GM12878 (cell line): ENCODE measurements around the gene COPZ1. TPM values are rescaled to one million over a fixed set of nuclear protein-coding genes. Genes with fewer than 3 reads are reported as not detected.
A peak's percentile ranks its signal among the peaks of the same experiment; 100 is the strongest.

ENCODE experiments used
- BMI1 ChIP-seq: fragments of 450-650 bp; IDR thresholded peaks from 2 replicates; pipeline ENCODE4 v1.6.1; 2016; ENCODE audit warnings: mild to moderate bottlenecking, moderate library complexity, borderline replicate concordance
- CBFB ChIP-seq: IDR thresholded peaks from 2 replicates; pipeline ENCODE4 v1.6.1; 2016; ENCODE audit warnings: antibody characterized with exemption, low read depth
- CEBPB ChIP-seq, 2 experiments: fragments of 150-350 bp in 1 of 2; IDR thresholded peaks; 2 replicates each; pipeline ENCODE4 v1.6.1; 2012 to 2014; ENCODE audit warnings: low read depth in 2 of 2, low read length in 2 of 2, borderline replicate concordance in 1 of 2, inconsistent platforms in 1 of 2
- CHD4 ChIP-seq: fragments of 200-600 bp; sonication (generic); IDR thresholded peaks from 2 replicates; pipeline ENCODE4 v1.6.1; 2016; ENCODE audit warnings: mild to moderate bottlenecking
- CREM ChIP-seq: IDR thresholded peaks from 2 replicates; pipeline ENCODE4 v1.6.1; 2014; ENCODE audit warnings: antibody characterized with exemption, low read depth
- DPF2 ChIP-seq: fragments of 450-650 bp; IDR thresholded peaks from 2 replicates; pipeline ENCODE4 v1.6.1; 2017; ENCODE audit warnings: mild to moderate bottlenecking
- EP300 ChIP-seq, 2 experiments: fragments of 150-350 bp in 1 of 2; IDR thresholded peaks; 2 replicates each; pipeline ENCODE4 v1.6.1; 2011 to 2012; ENCODE audit warnings: low read depth in 2 of 2, low read length in 2 of 2, borderline replicate concordance in 1 of 2, improper control_type of control experiment in 1 of 2, inconsistent platforms in 1 of 2; ENCODE audit not compliant: control insufficient read depth in 1 of 2
- HDAC6 ChIP-seq: fragments of 200-600 bp; sonication (generic); IDR thresholded peaks from one replicate; pipeline ENCODE4 v1.8.0; 2017; ENCODE audit warnings: antibody characterized with exemption; ENCODE audit not compliant: unreplicated experiment
- HDGF ChIP-seq: fragments of 450-650 bp; IDR thresholded peaks from 2 replicates; pipeline ENCODE4 v1.6.1; 2016; ENCODE audit warnings: antibody characterized with exemption
- NFYA ChIP-seq: IDR thresholded peaks from 2 replicates; pipeline ENCODE4 v1.6.1; 2011; ENCODE audit warnings: low read depth, mild to moderate bottlenecking, low read length, improper control_type of control experiment, borderline replicate concordance
- NFYB ChIP-seq: IDR thresholded peaks from 2 replicates; pipeline ENCODE4 v1.6.1; 2011; ENCODE audit warnings: low read depth, mild to moderate bottlenecking, low read length, improper control_type of control experiment, moderate library complexity; ENCODE audit not compliant: insufficient read depth
- NR2C2 ChIP-seq: IDR thresholded peaks from 2 replicates; pipeline ENCODE4 v1.6.1; 2011; ENCODE audit warnings: borderline replicate concordance, low read depth; ENCODE audit not compliant: control insufficient read depth, insufficient read length
- PAX8 ChIP-seq: fragments of 450-650 bp; IDR thresholded peaks from 2 replicates; pipeline ENCODE4 v1.6.1; 2017; ENCODE audit warnings: mild to moderate bottlenecking, moderate library complexity
- SRF ChIP-seq, 2 experiments: IDR thresholded peaks; 2 replicates each; pipeline ENCODE4 v1.6.1; 2011; ENCODE audit warnings: low read depth in 2 of 2, low read length in 2 of 2, mild to moderate bottlenecking in 1 of 2, moderate library complexity in 1 of 2
- STAT3 ChIP-seq: IDR thresholded peaks from 2 replicates; pipeline ENCODE4 v1.6.1; 2011; ENCODE audit warnings: low read depth, low read length, improper control_type of control experiment
- SUZ12 ChIP-seq: fragments of 200-600 bp; sonication (generic); IDR thresholded peaks from one replicate; pipeline ENCODE4 v1.6.1; 2018; ENCODE audit warnings: antibody characterized with exemption, mild to moderate bottlenecking; ENCODE audit not compliant: unreplicated experiment
- TARDBP ChIP-seq: IDR thresholded peaks from 2 replicates; pipeline ENCODE4 v1.6.1; 2016; ENCODE audit warnings: borderline replicate concordance
- TCF12 ChIP-seq: IDR thresholded peaks from 2 replicates; pipeline ENCODE4 v1.6.1; 2011; ENCODE audit warnings: low read depth, mild to moderate bottlenecking, low read length
- TCF3 ChIP-seq: IDR thresholded peaks from 2 replicates; pipeline ENCODE4 v1.6.1; 2012; ENCODE audit warnings: low read depth, mild to moderate bottlenecking, low read length, borderline replicate concordance; ENCODE audit not compliant: insufficient read depth
- ZZZ3 ChIP-seq: IDR thresholded peaks from 2 replicates; pipeline ENCODE4 v1.6.1; 2011; ENCODE audit warnings: low read depth; ENCODE audit not compliant: control insufficient read depth, insufficient read length
- polyA plus RNA-seq, 11 experiments: library from polyadenylated mRNA; depleted of rRNA in 4 of 11; unstranded in 6 of 11; stranded (reverse) in 5 of 11; fragments of >200 nt; fragmentation: Nextera tagmentation in 4 of 11; fragmentation: Illumina TruSeq in 1 of 11; extraction: Ambion mirVana in 4 of 11; extraction: Trizol in 1 of 11; gene quantifications; 1 replicate in 1 of 11; 2 replicates in 10 of 11; pipeline versions ENCODE4 v1.2.1 to v1.2.3, GENCODE V29; 2011 to 2016; ENCODE audit warnings: inconsistent platforms in 2 of 11, missing spikeins in 2 of 11, low read depth in 1 of 11
- total RNA-seq, 4 experiments: library from RNA; depleted of rRNA in 3 of 4; stranded (reverse); fragments of >200 nt in 3 of 4; fragmentation: Illumina TruSeq in 1 of 4; extraction: Trizol in 1 of 4; gene quantifications; 2 replicates each; pipeline versions ENCODE4 v1.2.1 to v1.2.3, GENCODE V29; 2013 to 2021
- TF ChIP-seq, protein P1 (sequence below): IDR thresholded peaks from 2 replicates; pipeline ENCODE4 v1.6.1; 2011; ENCODE audit warnings: low read depth, mild to moderate bottlenecking, low read length, moderate library complexity, borderline replicate concordance; ENCODE audit errors: extremely low read depth
- TF ChIP-seq, protein P2 (sequence below): IDR thresholded peaks from 2 replicates; pipeline ENCODE4 v1.6.1; 2012; ENCODE audit warnings: low read depth, low read length, improper control_type of control experiment
- TF ChIP-seq, protein P3 (sequence below): fragments of 450-650 bp; IDR thresholded peaks from 2 replicates; pipeline ENCODE4 v1.6.1; 2016; ENCODE audit warnings: mild to moderate bottlenecking
- TF ChIP-seq, protein P4 (sequence below): fragments of 150-350 bp; IDR thresholded peaks from 2 replicates; pipeline ENCODE4 v1.6.1; 2016; ENCODE audit warnings: low read depth, low read length

Gene COPZ1
- total and polyA plus RNA-seq, 10 of the 15 experiments (the other 5 are each of a cell fraction or from before 2014, with no cell fraction given) = 112 to 378 (median 184) TPM

DNA sequence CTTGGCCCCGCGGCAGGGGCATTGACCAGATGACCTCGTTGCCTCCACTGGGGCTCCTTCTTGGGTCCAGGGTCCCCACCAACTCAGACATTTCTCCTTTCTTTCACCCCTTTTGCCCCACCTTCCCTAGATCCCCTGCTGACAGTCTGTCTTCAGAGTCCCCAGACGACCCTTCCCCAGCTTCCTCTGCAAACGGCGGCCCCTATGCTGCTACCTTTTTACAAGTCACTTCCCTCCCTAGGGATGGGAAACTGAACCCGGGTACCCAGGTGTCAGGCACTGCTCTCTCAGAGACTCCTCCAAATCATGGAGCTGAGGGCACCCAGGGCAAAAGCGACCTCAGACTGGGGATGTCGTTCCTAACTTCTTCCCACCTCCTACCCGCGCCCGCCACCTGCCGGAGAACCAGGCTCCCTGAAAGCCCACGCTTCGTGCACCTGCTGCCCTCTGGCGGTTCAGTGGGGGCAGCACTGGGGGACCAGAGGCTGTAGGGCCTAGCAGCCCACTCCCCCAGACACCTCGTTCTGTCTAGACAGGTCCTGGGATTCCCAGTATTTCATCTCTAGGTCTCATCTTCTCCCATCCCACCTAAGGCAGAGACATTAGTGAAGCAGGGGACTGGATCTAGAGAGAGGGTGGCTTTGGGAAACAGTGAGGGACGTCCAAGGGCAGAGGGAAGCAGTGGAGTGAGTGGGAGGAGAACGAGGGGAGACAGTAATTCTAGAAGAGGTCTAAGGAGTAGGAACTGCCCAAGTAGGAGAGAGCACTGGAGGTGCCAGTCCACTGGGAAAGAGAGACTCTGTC, 54.7 kb downstream of the COPZ1 start (continued):
- TF ChIP-seq SUZ12 = no peak
- TF ChIP-seq, protein P1, sequence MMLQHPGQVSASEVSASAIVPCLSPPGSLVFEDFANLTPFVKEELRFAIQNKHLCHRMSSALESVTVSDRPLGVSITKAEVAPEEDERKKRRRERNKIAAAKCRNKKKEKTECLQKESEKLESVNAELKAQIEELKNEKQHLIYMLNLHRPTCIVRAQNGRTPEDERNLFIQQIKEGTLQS = no peak
- no peak for TF ChIP-seq CEBPB (IDR thresholded peaks at IDR 0.05; ENCODE audit: borderline replicate concordance in 1 of 2, low read depth in 2 of 2, low read length in 2 of 2)
- TF ChIP-seq, protein P2, sequence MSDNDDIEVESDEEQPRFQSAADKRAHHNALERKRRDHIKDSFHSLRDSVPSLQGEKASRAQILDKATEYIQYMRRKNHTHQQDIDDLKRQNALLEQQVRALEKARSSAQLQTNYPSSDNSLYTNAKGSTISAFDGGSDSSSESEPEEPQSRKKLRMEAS = no peak
- no peak for TF ChIP-seq BMI1
- TF ChIP-seq NR2C2 = no peak
- TF ChIP-seq, protein P3, sequence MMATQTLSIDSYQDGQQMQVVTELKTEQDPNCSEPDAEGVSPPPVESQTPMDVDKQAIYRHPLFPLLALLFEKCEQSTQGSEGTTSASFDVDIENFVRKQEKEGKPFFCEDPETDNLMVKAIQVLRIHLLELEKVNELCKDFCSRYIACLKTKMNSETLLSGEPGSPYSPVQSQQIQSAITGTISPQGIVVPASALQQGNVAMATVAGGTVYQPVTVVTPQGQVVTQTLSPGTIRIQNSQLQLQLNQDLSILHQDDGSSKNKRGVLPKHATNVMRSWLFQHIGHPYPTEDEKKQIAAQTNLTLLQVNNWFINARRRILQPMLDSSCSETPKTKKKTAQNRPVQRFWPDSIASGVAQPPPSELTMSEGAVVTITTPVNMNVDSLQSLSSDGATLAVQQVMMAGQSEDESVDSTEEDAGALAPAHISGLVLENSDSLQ = no peak
- no peak for TF ChIP-seq EP300 (IDR thresholded peaks at IDR 0.05; ENCODE audit: borderline replicate concordance in 1 of 2, control insufficient read depth in 1 of 2, low read depth in 2 of 2, low read length in 2 of 2)
- no peak for TF ChIP-seq TARDBP
- TF ChIP-seq TCF12 = no peak
- TF ChIP-seq, protein P4, sequence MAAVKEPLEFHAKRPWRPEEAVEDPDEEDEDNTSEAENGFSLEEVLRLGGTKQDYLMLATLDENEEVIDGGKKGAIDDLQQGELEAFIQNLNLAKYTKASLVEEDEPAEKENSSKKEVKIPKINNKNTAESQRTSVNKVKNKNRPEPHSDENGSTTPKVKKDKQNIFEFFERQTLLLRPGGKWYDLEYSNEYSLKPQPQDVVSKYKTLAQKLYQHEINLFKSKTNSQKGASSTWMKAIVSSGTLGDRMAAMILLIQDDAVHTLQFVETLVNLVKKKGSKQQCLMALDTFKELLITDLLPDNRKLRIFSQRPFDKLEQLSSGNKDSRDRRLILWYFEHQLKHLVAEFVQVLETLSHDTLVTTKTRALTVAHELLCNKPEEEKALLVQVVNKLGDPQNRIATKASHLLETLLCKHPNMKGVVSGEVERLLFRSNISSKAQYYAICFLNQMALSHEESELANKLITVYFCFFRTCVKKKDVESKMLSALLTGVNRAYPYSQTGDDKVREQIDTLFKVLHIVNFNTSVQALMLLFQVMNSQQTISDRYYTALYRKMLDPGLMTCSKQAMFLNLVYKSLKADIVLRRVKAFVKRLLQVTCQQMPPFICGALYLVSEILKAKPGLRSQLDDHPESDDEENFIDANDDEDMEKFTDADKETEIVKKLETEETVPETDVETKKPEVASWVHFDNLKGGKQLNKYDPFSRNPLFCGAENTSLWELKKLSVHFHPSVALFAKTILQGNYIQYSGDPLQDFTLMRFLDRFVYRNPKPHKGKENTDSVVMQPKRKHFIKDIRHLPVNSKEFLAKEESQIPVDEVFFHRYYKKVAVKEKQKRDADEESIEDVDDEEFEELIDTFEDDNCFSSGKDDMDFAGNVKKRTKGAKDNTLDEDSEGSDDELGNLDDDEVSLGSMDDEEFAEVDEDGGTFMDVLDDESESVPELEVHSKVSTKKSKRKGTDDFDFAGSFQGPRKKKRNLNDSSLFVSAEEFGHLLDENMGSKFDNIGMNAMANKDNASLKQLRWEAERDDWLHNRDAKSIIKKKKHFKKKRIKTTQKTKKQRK = no peak
- TF ChIP-seq CBFB = no peak
- TF ChIP-seq HDGF = no peak
- TF ChIP-seq STAT3 = no peak
- no peak; a peak in 1 of 4 replicates for TF ChIP-seq SRF (IDR thresholded peaks at IDR 0.05; ENCODE audit: low read depth in 2 of 2, low read length in 2 of 2)
- TF ChIP-seq TCF3 = no peak
- TF ChIP-seq HDAC6 = no peak
- TF ChIP-seq CREM = 0 out of 2 replicates have a peak, but pooled peaks have one; percentile 8
- no peak for TF ChIP-seq PAX8
- TF ChIP-seq DPF2 = no peak
- no peak for TF ChIP-seq NFYA
- TF ChIP-seq NFYB = no peak
- no peak for TF ChIP-seq CHD4
- TF ChIP-seq ZZZ3 = no peak
